ENCODE measurements around the gene GNA14.

The GNA14 gene

DNA sequence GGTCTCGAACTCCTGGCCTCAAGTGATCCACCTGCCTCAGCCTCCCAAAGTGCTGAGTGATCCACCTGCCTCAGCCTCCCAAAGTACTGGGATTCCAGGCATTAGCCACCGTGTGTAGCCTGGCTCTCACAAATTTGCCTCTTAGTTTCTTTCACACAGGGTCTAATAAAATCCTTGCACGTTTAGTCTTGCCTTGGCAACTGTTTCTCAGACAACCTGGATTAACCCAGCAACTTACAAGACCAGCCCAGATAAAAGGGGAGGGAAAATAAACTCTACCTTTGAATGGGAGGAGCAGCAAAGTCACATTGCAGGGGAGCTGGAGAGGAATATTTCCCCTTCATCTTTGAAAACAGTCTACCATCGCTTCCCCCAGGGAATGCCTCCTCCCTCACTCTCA is 29.3 kb upstream of the GNA14 start:
- no peak overlapping the region for H3K4me3 ChIP-seq
- H3K27ac ChIP-seq: no peak overlapping the region
- H4K20me1 ChIP-seq: no peaks in the 10 kb centered on the region
- H3K27me3 ChIP-seq: no peaks in the 10 kb centered on the region
- no peaks in the 10 kb centered on the region for H3K36me3 ChIP-seq
- no peak for TF ChIP-seq Cebpa-rat (IDR thresholded peaks at IDR 0.05)
- no peak overlapping the region for H3K4me2 ChIP-seq
- no peak overlapping the region for H3K9ac ChIP-seq
- no peaks in the 10 kb centered on the region for H3K9me3 ChIP-seq
- H3K4me1 ChIP-seq: no peaks in the 10 kb centered on the region

DNA sequence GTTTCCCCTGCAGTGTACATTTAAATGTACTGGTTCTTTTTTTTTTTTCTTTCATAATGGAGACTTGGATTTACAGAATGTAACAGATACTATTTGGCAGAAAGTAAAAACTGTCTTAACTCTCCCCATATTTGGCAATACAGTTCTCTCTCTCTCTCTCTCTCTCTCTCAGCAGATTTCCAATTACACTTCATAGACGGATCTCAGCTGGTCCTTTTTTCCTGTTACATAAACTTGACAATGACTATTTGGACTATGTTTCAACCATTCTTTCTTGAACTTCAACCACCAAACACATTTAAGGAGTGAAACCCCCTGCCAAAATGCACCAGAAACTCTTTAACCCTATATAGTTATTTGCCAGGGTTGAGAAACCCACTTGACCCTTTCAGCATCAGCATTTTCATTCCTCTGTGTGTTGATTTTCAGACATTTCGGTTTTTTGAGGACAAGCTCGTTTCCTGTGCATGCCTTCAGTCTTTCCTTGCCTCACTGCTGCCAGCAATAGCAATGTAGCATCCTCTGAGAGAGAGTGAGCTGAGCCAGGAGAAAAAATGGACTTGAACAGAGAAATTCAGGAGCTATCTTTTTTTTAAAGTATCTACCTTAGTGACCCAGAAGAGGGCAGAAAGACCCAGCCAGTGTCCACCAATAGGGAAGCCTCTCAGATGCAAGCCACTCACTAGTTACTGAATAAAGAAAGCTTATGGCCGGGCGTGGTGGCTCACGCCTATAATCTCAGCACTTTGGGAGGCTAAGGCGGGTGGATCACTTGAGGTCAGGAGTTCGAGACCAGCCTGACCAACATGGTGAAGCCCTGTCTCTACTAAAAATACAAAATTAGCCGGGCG is 26.0 kb upstream of the GNA14 start:
- Histone ChIP-seq H4K20me1 (no peaks in the 10 kb centered on the region), H3K36me3 (no peaks in the 10 kb centered on the region), H3K27ac (no peak overlapping the region), H3K4me3 (no peak overlapping the region), H3K9me3 (no peaks in the 10 kb centered on the region), H3K9ac (no peak overlapping the region), H3K4me1 (no peaks in the 10 kb centered on the region), H3K27me3 (no peaks in the 10 kb centered on the region), H3K4me2 (no peak overlapping the region)
- TF ChIP-seq Cebpa-rat (IDR thresholded peaks at IDR 0.05): no peak

DNA sequence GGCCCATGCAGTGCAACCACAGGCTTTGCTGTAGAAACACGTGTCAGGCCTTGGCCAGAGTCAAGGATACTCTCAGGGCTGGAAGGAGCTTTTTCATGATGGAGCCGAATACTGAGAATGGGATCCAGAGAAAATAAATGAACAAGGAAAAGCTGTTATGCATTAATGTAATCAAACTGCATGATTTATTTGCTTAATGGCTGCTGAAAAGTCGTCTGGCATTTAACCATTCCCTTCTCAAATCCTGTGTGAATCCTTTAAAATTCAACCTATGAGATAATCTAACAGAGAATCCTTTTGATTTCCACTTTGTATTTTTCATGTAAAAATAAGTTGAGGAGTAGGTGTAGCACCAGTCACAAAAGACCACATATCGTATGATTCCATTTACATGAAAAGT is 24.1 kb upstream of the GNA14 start:
- no peaks in the 10 kb centered on the region for H3K27me3 ChIP-seq
- no peaks in the 10 kb centered on the region for H4K20me1 ChIP-seq
- no peak overlapping the region for H3K4me3 ChIP-seq
- no peaks in the 10 kb centered on the region for H3K4me1 ChIP-seq
- no peak overlapping the region for H3K27ac ChIP-seq
- no peak overlapping the region for H3K4me2 ChIP-seq
- H3K9ac ChIP-seq: no peak overlapping the region
- H3K36me3 ChIP-seq: no peaks in the 10 kb centered on the region
- no peaks in the 10 kb centered on the region for H3K9me3 ChIP-seq
- TF ChIP-seq Cebpa-rat (IDR thresholded peaks at IDR 0.05): no peak

DNA sequence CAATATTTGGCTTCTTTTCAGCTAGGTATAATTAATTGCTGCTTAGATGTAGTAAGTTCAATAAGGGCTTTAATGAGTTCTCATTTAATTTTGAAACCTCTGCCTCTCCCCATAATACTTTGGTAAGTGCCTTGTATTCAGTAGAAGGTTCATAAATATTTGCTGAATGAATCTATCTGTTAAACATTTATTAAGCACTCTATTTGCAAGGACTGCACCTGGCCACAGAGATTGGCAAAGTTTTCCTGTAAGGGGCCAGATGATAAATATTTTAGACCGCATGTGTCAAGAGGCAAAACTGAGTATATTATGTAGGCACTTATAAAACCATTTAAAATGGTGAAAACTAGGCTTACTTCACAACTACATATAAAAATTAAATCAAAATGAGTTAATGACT is 19.0 kb upstream of the GNA14 start:
- Histone ChIP-seq H3K4me2 (no peak overlapping the region), H3K4me1 (no peaks in the 10 kb centered on the region; the same call in 1 of the 2 replicates), H3K9ac (no peak overlapping the region), H3K9me3 (no peaks in the 10 kb centered on the region), H3K27me3 (no peaks in the 10 kb centered on the region), H3K27ac (no peak overlapping the region), H3K36me3 (no peaks in the 10 kb centered on the region), H4K20me1 (no peaks in the 10 kb centered on the region), H3K4me3 (no peak overlapping the region)
- no peak for TF ChIP-seq Cebpa-rat (IDR thresholded peaks at IDR 0.05)

DNA sequence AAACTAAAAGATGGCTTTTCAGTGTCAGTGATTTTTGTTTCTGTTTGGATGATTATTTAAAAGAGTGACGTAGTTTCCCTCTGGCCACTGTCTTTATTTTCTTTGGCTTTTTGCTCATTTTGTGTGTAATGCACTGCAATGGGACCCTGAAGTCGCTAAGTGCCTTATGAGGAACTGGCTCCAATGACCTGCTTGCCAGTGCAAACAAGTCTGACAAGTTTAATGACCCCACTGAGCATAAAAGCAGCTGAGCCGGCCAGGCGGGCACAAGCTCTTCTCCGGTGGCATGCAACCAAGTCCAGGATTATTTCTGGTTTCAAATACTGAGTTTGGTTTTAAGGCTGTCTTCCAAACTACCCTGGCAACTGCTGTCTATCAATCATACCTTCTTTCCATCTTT is 15.6 kb upstream of the GNA14 start:
- Histone ChIP-seq H3K9ac (no peak overlapping the region), H3K27ac (no peak overlapping the region), H4K20me1 (no peaks in the 10 kb centered on the region), H3K4me1 (peaks cover 22% of the 10 kb centered on the region), H3K4me2 (no peak overlapping the region), H3K4me3 (no peak overlapping the region), H3K9me3 (no peaks in the 10 kb centered on the region), H3K36me3 (no peaks in the 10 kb centered on the region), H3K27me3 (no peaks in the 10 kb centered on the region)
- TF ChIP-seq Cebpa-rat (IDR thresholded peaks at IDR 0.05): no peak

DNA sequence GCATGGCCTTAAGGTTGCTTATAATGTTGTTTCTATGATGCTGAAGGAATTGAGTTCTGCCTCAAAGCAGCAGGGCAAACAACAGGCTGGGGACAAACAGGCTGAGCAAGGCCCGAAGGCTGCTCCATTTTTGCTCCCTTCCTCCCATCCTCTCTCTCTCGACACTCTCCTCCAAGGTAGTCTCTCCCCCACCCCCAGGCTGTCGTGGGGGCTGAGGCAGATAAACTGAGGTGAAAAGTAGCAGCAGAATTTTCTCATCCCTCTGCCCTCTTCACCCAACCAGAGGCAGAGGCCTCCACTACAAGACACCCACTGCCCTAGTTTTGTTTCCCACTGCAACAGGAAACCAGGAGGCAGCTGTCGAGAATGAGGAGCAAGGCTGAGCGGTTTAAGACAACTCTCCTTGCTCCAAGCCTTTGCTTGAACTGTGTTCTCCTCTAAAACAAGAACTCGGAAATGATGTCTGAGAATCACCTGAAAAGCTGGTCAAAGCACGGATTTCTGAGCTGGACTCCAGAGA is 13.5 kb upstream of the GNA14 start:
- H3K4me3 ChIP-seq: no peak overlapping the region
- no peaks in the 10 kb centered on the region for H3K36me3 ChIP-seq
- H3K4me2 ChIP-seq: peak overlapping the region; percentile 17; the same call in 1 of the 2 replicates
- no peak overlapping the region for H3K9ac ChIP-seq
- H3K9me3 ChIP-seq: no peaks in the 10 kb centered on the region
- TF ChIP-seq Cebpa-rat (IDR thresholded peaks at IDR 0.05): no peak
- no peaks in the 10 kb centered on the region for H3K27me3 ChIP-seq
- peaks cover 22% of the 10 kb centered on the region for H3K4me1 ChIP-seq
- no peaks in the 10 kb centered on the region for H4K20me1 ChIP-seq
- no peak overlapping the region for H3K27ac ChIP-seq

DNA sequence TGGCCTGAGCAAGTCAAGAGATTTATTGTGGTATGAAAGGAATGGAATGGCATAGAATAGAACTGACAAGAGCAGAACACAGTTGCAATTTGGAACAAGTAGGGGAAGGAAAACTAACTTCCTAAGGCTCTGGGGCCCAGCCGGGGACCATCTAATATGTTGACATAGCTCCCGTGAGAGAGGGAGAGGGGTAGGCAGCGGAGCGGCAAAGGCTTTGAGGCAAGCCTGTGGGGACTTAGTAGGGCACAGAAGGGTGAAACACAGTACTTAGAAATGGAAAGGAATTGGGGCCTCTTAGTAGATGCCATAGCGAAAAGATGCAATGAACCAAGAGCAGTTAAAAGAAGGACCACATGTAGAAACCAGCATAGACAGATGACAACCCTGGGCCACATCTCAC is 11.8 kb upstream of the GNA14 start:
- H3K36me3 ChIP-seq: no peaks in the 10 kb centered on the region
- TF ChIP-seq Cebpa-rat (IDR thresholded peaks at IDR 0.05): no peak
- H3K4me1 ChIP-seq: peaks cover 22% of the 10 kb centered on the region
- H3K27me3 ChIP-seq: no peaks in the 10 kb centered on the region
- peak overlapping the region; percentile 34; the same call in 1 of the 2 replicates for H3K4me2 ChIP-seq
- no peaks in the 10 kb centered on the region for H4K20me1 ChIP-seq
- H3K9me3 ChIP-seq: no peaks in the 10 kb centered on the region
- no peak overlapping the region for H3K9ac ChIP-seq
- no peak overlapping the region for H3K27ac ChIP-seq
- no peak overlapping the region for H3K4me3 ChIP-seq

DNA sequence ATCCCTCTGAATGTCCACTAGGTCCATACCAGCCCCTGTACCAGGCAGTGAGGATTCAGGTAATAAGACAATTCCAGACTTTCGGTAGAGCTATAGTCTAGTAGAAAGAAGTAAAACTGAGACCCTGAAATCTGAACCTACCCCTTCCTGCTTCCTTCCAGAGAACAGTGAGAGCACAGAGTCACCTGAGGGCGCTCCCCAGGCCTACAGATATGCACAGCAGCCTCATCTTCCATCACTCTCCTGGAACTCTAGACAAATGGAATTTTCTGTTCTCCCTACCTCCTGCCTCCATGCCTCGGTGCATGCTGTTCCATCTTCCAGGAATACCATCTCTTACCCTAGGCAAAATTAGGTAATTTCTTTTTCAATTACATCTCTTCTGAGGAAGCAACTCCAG is 3.1 kb upstream of the GNA14 start:
- no peak overlapping the region for H3K4me3 ChIP-seq
- H3K27ac ChIP-seq: no peak overlapping the region
- TF ChIP-seq Cebpa-rat (IDR thresholded peaks at IDR 0.05): no peak
- no peaks in the 10 kb centered on the region for H3K36me3 ChIP-seq
- no peaks in the 10 kb centered on the region for H4K20me1 ChIP-seq
- H3K4me2 ChIP-seq: no peak overlapping the region
- H3K4me1 ChIP-seq: no peaks in the 10 kb centered on the region
- H3K27me3 ChIP-seq: no peaks in the 10 kb centered on the region
- H3K9ac ChIP-seq: no peak overlapping the region
- peaks cover 21% of the 10 kb centered on the region for H3K9me3 ChIP-seq

DNA sequence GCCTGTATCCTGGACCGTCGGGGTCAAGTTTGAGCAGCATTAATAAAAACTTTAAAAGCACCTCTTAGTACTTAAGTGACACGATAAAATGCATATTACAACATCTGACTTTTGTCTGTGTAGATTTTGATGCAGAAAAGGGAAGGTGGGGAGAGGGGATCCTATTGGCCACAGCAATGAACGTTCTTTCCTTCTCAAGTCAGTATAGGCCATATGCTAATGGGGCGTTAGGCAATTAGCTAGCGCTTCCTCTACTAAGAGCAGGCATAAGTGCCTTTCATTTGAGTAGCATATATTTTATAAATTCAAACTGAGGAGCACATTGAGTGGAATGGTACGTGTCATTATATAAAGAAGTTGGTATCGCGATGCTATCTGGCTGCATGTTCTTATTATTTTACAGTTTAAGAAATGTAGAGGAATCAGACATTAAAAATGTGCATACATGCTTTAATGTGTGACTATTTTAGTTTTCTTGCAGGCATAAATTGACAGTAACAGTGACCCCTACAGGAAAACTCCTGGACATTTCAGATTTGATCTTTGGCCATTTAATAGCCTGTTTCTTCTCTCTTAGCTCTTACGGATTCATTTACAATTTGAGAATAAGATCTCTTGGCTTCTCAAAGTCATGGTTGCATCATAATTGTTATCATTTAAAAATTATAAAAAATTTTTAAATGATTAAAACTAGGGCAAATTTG is 1.1 kb upstream of the GNA14 start:
- H3K4me3 ChIP-seq: no peak overlapping the region
- no peak overlapping the region for H3K4me2 ChIP-seq
- H3K4me1 ChIP-seq: no peaks in the 10 kb centered on the region
- H3K27ac ChIP-seq: no peak overlapping the region
- H3K9ac ChIP-seq: no peak overlapping the region
- TF ChIP-seq Cebpa-rat (IDR thresholded peaks at IDR 0.05): no peak
- H3K9me3 ChIP-seq: peaks cover 21% of the 10 kb centered on the region
- no peaks in the 10 kb centered on the region for H3K36me3 ChIP-seq
- H4K20me1 ChIP-seq: no peaks in the 10 kb centered on the region
- no peaks in the 10 kb centered on the region for H3K27me3 ChIP-seq

Measured in BLaER1 (cell line).